Measurements from ENCODE around the gene EFEMP1. TPM values are rescaled to one million over a fixed set of nuclear protein-coding genes. Genes with fewer than 3 reads are reported as not detected.

Gene EFEMP1
- total and polyA plus RNA-seq, 4 donors: 0.65 to 11.5 (median 6.5) TPM

- DNase-seq (ENCODE audit: low spot score): no peak
- TF ChIP-seq FOXA2 (IDR thresholded peaks at IDR 0.05) (no peak), JUND (IDR thresholded peaks at IDR 0.05) (no peak), FOXA1 (IDR thresholded peaks at IDR 0.05) (no peak), MAX (IDR thresholded peaks at IDR 0.05) (no peak), REST (IDR thresholded peaks at IDR 0.05) (no peak), HNF4A (conservative IDR thresholded peaks at IDR 0.05) (no peak), YY1 (IDR thresholded peaks at IDR 0.05) (no peak), TAF1 (conservative IDR thresholded peaks at IDR 0.05) (no peak), HNF4G (IDR thresholded peaks at IDR 0.05) (no peak), GABPA (IDR thresholded peaks at IDR 0.05 in 1 of 2, conservative IDR thresholded peaks at IDR 0.05 in 1 of 2) (no peak), CTCF (IDR thresholded peaks at IDR 0.05; ENCODE audit: low read depth, low read length, missing input control) (no peak), RAD21 (IDR thresholded peaks at IDR 0.05) (no peak), EGR1 (IDR thresholded peaks at IDR 0.05; ENCODE audit: low read depth in 2 of 2) (no peak), ZBTB33 (IDR thresholded peaks at IDR 0.05) (no peak), NR2F2 (IDR thresholded peaks at IDR 0.05) (no peak), ATF3 (IDR thresholded peaks at IDR 0.05) (no peak)
- Histone ChIP-seq H3K36me3 (ENCODE audit: control insufficient read depth in 4 of 4, insufficient read depth in 3 of 4, low read depth in 1 of 4, low read length in 3 of 4) (no peaks in the 10 kb centered on the region), H3K4me1 (ENCODE audit: control insufficient read depth in 4 of 4, insufficient read depth in 4 of 4, low read length in 3 of 4) (no peaks in the 10 kb centered on the region), H3K9me3 (ENCODE audit: control insufficient read depth in 4 of 4, low read length in 3 of 4) (no peaks in the 10 kb centered on the region), H3K27me3 (ENCODE audit: control insufficient read depth in 4 of 4, insufficient read depth in 4 of 4, low read length in 3 of 4) (no peaks in the 10 kb centered on the region), H3K9ac (ENCODE audit: low read depth in 1 of 2, low read length in 2 of 2) (no peak overlapping the region), H3K4me3 (ENCODE audit: low read depth in 1 of 3, low read length in 3 of 3) (no peak overlapping the region), H3K27ac (ENCODE audit: low read depth in 1 of 2, low read length in 2 of 2) (no peak overlapping the region)
- WGBS: 94% methylated on average over 3 of the region's 3 CpGs
Observed at GRCh38 chr2:55859875-55860274, 63.7 kb downstream of the EFEMP1 start.

GRCh38 chr2:55857766-55858165, 65.8 kb downstream of the EFEMP1 start:
- Histone ChIP-seq H3K9ac (ENCODE audit: low read depth in 1 of 2, low read length in 2 of 2) (no peak overlapping the region), H3K27me3 (ENCODE audit: control insufficient read depth in 4 of 4, insufficient read depth in 4 of 4, low read length in 3 of 4) (no peaks in the 10 kb centered on the region), H3K36me3 (ENCODE audit: control insufficient read depth in 4 of 4, insufficient read depth in 3 of 4, low read depth in 1 of 4, low read length in 3 of 4) (no peaks in the 10 kb centered on the region), H3K4me3 (ENCODE audit: low read depth in 1 of 3, low read length in 3 of 3) (no peak overlapping the region), H3K4me1 (ENCODE audit: control insufficient read depth in 4 of 4, insufficient read depth in 4 of 4, low read length in 3 of 4) (no peaks in the 10 kb centered on the region), H3K27ac (ENCODE audit: low read depth in 1 of 2, low read length in 2 of 2) (no peak overlapping the region), H3K9me3 (ENCODE audit: control insufficient read depth in 4 of 4, low read length in 3 of 4) (no peaks in the 10 kb centered on the region)
- DNase-seq (ENCODE audit: low spot score): no peak
- 48% methylated on average over 2 of the region's 2 CpGs for WGBS
- TF ChIP-seq FOXA2 (IDR thresholded peaks at IDR 0.05) (no peak), RXRA (IDR thresholded peaks at IDR 0.05) (no peak), FOXA1 (IDR thresholded peaks at IDR 0.05) (no peak), NR2F2 (IDR thresholded peaks at IDR 0.05) (no peak), YY1 (IDR thresholded peaks at IDR 0.05) (no peak), HNF4A (conservative IDR thresholded peaks at IDR 0.05) (no peak), GABPA (IDR thresholded peaks at IDR 0.05 in 1 of 2, conservative IDR thresholded peaks at IDR 0.05 in 1 of 2) (no peak), RAD21 (IDR thresholded peaks at IDR 0.05) (no peak), MAX (IDR thresholded peaks at IDR 0.05) (no peak), JUND (IDR thresholded peaks at IDR 0.05) (no peak), TAF1 (conservative IDR thresholded peaks at IDR 0.05) (no peak), EGR1 (IDR thresholded peaks at IDR 0.05; ENCODE audit: low read depth in 2 of 2) (no peak), SP1 (IDR thresholded peaks at IDR 0.05) (no peak), REST (IDR thresholded peaks at IDR 0.05) (no peak)
